ENCODE results near the gene MELTF. TPM values are rescaled to one million over a fixed set of nuclear protein-coding genes. Genes with fewer than 3 reads are reported as not detected.

Gene MELTF
- total RNA-seq, 1 experiment from 2014 or later, result 18.7 TPM

DNA sequence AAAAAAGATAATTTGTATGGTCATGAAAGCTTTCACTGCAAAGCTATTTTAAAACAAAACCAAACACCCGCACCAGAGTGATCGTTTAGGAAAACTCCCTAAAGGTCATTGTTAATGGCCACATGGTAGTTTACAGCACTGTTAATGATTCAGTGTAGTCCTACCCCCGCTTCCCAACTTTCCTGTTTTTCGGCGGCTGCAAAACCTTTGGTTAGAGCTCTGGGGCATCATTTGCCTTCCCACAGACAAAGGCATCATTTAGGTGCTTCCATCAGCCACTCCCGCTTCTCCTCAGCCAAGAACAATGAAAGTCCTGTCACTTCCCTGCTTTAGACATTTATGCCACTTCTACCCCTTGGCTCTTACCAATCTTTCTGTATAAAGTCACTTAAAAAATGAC lies 10.6 kb downstream of the MELTF start:
- Histone ChIP-seq H3K4me1 (ENCODE audit: control insufficient read depth, insufficient read depth, low read length) (no peaks in the 10 kb centered on the region), H3K4me3 (ENCODE audit: low read depth in 2 of 2, low read length in 2 of 2) (no peak overlapping the region), H3K9me3 (ENCODE audit: control insufficient read depth, insufficient read depth, low read depth, low read length) (no peaks in the 10 kb centered on the region), H3K27ac (ENCODE audit: low read length) (no peak overlapping the region), H3K36me3 (ENCODE audit: control insufficient read depth, insufficient read depth, low read length) (no peaks in the 10 kb centered on the region), H3K27me3 (ENCODE audit: control insufficient read depth, insufficient read depth, low read length) (no peaks in the 10 kb centered on the region)
- no peak for DNase-seq (ENCODE audit: low read depth, low spot score)
- no peak for ATAC-seq
- TF ChIP-seq, protein P1, sequence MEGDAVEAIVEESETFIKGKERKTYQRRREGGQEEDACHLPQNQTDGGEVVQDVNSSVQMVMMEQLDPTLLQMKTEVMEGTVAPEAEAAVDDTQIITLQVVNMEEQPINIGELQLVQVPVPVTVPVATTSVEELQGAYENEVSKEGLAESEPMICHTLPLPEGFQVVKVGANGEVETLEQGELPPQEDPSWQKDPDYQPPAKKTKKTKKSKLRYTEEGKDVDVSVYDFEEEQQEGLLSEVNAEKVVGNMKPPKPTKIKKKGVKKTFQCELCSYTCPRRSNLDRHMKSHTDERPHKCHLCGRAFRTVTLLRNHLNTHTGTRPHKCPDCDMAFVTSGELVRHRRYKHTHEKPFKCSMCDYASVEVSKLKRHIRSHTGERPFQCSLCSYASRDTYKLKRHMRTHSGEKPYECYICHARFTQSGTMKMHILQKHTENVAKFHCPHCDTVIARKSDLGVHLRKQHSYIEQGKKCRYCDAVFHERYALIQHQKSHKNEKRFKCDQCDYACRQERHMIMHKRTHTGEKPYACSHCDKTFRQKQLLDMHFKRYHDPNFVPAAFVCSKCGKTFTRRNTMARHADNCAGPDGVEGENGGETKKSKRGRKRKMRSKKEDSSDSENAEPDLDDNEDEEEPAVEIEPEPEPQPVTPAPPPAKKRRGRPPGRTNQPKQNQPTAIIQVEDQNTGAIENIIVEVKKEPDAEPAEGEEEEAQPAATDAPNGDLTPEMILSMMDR (IDR thresholded peaks at IDR 0.05), result no peak
- no peak for TF ChIP-seq POLR2AphosphoS5 (IDR thresholded peaks at IDR 0.05; ENCODE audit: low read depth, low read length)
- TF ChIP-seq TCF7L2 (IDR thresholded peaks at IDR 0.05; ENCODE audit: low read depth, low read length), result no peak
- TF ChIP-seq, protein P2, sequence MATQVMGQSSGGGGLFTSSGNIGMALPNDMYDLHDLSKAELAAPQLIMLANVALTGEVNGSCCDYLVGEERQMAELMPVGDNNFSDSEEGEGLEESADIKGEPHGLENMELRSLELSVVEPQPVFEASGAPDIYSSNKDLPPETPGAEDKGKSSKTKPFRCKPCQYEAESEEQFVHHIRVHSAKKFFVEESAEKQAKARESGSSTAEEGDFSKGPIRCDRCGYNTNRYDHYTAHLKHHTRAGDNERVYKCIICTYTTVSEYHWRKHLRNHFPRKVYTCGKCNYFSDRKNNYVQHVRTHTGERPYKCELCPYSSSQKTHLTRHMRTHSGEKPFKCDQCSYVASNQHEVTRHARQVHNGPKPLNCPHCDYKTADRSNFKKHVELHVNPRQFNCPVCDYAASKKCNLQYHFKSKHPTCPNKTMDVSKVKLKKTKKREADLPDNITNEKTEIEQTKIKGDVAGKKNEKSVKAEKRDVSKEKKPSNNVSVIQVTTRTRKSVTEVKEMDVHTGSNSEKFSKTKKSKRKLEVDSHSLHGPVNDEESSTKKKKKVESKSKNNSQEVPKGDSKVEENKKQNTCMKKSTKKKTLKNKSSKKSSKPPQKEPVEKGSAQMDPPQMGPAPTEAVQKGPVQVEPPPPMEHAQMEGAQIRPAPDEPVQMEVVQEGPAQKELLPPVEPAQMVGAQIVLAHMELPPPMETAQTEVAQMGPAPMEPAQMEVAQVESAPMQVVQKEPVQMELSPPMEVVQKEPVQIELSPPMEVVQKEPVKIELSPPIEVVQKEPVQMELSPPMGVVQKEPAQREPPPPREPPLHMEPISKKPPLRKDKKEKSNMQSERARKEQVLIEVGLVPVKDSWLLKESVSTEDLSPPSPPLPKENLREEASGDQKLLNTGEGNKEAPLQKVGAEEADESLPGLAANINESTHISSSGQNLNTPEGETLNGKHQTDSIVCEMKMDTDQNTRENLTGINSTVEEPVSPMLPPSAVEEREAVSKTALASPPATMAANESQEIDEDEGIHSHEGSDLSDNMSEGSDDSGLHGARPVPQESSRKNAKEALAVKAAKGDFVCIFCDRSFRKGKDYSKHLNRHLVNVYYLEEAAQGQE (IDR thresholded peaks at IDR 0.05; ENCODE audit: insufficient read depth in 1 of 2, low read depth in 2 of 2, low read length in 1 of 2), result no peak
- TF ChIP-seq SIN3A (IDR thresholded peaks at IDR 0.05; ENCODE audit: borderline replicate concordance, insufficient read depth, low read depth, low read length), result no peak
- in situ Hi-C loops (cut with HindIII; ENCODE audit: low pct_unique_long_range_greater_than_20kb, low sequenced_read_pairs), result no loop called here
- ChIA-PET POLR2A (no interaction called here), CTCF (no interaction called here)
- intact Hi-C loops (cut with micrococcal nuclease; ENCODE audit: unreplicated experiment), result no loop called here
- BruUV-seq (replicated peaks), result TSS peak; percentile 75

DNA sequence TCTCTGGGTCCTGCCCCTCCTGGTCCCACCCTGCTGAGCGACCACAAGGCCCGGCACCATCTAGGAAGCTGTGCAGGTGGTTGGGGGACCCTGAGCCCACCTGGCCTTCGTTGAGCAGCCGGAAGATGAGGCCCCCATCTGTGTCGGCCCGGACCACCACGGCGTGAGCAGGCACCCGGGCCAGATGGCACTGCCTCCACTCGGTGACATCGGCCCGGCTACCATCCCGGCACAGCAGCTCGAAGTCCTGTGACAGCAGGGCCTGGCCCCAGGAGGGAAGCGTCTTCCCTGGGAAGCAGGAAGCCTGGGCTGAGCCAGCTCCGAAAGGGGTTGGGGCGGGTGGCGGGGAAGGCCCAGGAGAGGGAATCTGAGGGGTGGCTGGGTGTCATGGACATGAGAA lies 12.6 kb downstream of the MELTF start:
- in situ Hi-C loops (cut with HindIII; ENCODE audit: low pct_unique_long_range_greater_than_20kb, low sequenced_read_pairs), result no loop called here
- Histone ChIP-seq H3K27me3 (ENCODE audit: control insufficient read depth, insufficient read depth, low read length) (no peaks in the 10 kb centered on the region), H3K9me3 (ENCODE audit: control insufficient read depth, insufficient read depth, low read depth, low read length) (no peaks in the 10 kb centered on the region), H3K4me1 (ENCODE audit: control insufficient read depth, insufficient read depth, low read length) (no peaks in the 10 kb centered on the region), H3K27ac (ENCODE audit: low read length) (no peak overlapping the region), H3K4me3 (ENCODE audit: low read depth in 2 of 2, low read length in 2 of 2) (no peak overlapping the region), H3K36me3 (ENCODE audit: control insufficient read depth, insufficient read depth, low read length) (no peaks in the 10 kb centered on the region)
- intact Hi-C loops (cut with micrococcal nuclease; ENCODE audit: unreplicated experiment), result no loop called here
- no peak for DNase-seq (ENCODE audit: low read depth, low spot score)
- POLR2A ChIA-PET, result no interaction called here
- no peak for ATAC-seq
- no TSS peak for BruUV-seq (replicated peaks)
- no peak for TF ChIP-seq POLR2AphosphoS5 (IDR thresholded peaks at IDR 0.05; ENCODE audit: low read depth, low read length)
- CTCF ChIA-PET, result no interaction called here

DNA sequence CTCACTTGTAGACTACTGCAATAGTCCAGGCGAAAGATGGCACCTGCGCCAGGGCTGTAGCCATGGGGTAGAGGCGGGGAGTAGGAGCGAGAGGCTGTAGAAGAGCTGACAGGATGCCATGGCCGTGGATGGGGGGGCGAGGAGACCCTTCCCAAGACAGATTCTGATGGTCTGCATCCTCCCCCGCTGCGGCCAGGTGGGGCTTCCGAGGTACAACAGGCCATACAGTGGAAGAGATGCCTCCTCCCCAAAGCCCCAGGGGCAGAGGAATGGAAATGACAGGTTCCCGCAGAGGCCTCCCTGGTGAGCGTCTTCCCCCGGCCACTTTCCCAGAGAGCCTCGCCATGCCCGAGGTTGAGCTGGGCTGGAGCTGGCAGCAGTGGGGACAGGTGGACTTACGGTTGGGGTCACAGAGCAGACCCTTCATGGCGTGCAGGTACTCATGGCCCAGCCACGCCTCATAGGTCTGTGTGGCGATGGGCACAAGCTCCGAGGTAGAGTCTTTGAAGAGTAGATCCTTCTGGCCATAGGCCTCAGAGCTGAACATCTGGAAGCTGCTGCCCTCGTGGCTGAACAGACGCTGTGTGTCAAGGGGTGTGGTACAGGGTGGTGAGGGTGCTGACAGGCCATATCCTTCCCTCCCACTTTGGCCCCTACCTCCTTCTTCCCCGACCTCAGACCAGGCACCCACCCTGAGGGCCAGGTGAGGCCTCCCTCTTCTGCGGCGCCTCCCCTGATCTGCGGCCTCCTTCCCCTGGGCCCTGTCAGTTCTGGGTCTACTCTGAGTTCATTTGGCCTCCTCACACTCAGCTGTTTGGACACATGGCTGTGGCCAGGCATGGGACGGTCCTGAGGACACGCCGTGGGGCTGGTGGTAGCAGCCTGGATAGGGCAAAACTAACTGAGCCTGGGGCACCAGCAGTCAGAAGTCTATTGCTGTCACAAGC lies 13.6 kb downstream of the MELTF start:
- in situ Hi-C loops (cut with HindIII; ENCODE audit: low pct_unique_long_range_greater_than_20kb, low sequenced_read_pairs) (no loop called here), intact Hi-C loops (cut with micrococcal nuclease; ENCODE audit: unreplicated experiment) (no loop called here)
- Histone ChIP-seq H3K27me3 (ENCODE audit: control insufficient read depth, insufficient read depth, low read length) (no peaks in the 10 kb centered on the region), H3K9me3 (ENCODE audit: control insufficient read depth, insufficient read depth, low read depth, low read length) (no peaks in the 10 kb centered on the region), H3K4me1 (ENCODE audit: control insufficient read depth, insufficient read depth, low read length) (no peaks in the 10 kb centered on the region), H3K27ac (ENCODE audit: low read length) (no peak overlapping the region), H3K36me3 (ENCODE audit: control insufficient read depth, insufficient read depth, low read length) (no peaks in the 10 kb centered on the region), H3K4me3 (ENCODE audit: low read depth in 2 of 2, low read length in 2 of 2) (no peak overlapping the region)
- TF ChIP-seq TCF7L2 (IDR thresholded peaks at IDR 0.05; ENCODE audit: low read depth, low read length) (no peak), SIN3A (IDR thresholded peaks at IDR 0.05; ENCODE audit: borderline replicate concordance, insufficient read depth, low read depth, low read length) (no peak), POLR2AphosphoS5 (IDR thresholded peaks at IDR 0.05; ENCODE audit: low read depth, low read length) (no peak)
- POLR2A ChIA-PET, result no interaction called here
- DNase-seq (ENCODE audit: low read depth, low spot score) (no peak), ATAC-seq (peak; percentile 39; the same call in 1 of the 2 replicates)
- no TSS peak for BruUV-seq (replicated peaks)
- CTCF ChIA-PET, result no interaction called here

All from Panc1 (cell line).